Ishikawa (cell line): Measurements from ENCODE around the gene SH3RF3.

Experiments
- CEBPB ChIP-seq: IDR thresholded peaks from 2 replicates; pipeline ENCODE4 v1.6.1; 2012
- CREB1 ChIP-seq: IDR thresholded peaks from 2 replicates; pipeline ENCODE4 v1.6.1; 2012; ENCODE audit warnings: low read depth
- EGR1 ChIP-seq: IDR thresholded peaks from 2 replicates; pipeline ENCODE4 v1.6.1; 2012
- EP300 ChIP-seq: IDR thresholded peaks from 2 replicates; pipeline ENCODE4 v1.6.1; 2012; ENCODE audit warnings: borderline replicate concordance
- FOXM1 ChIP-seq: IDR thresholded peaks from 2 replicates; pipeline ENCODE4 v1.6.1; 2012; ENCODE audit warnings: low read depth, borderline replicate concordance
- NFIC ChIP-seq: IDR thresholded peaks from 2 replicates; pipeline ENCODE4 v1.6.1; 2012
- RAD21 ChIP-seq: IDR thresholded peaks from 2 replicates; pipeline ENCODE4 v1.6.1; 2012; ENCODE audit warnings: low read depth
- REST ChIP-seq: IDR thresholded peaks from 2 replicates; pipeline ENCODE4 v1.6.1; 2012; ENCODE audit warnings: low read depth, mild to moderate bottlenecking
- TAF1 ChIP-seq: IDR thresholded peaks from 2 replicates; pipeline ENCODE4 v1.6.1; 2012; ENCODE audit warnings: low read depth, mild to moderate bottlenecking
- TCF12 ChIP-seq: IDR thresholded peaks from 2 replicates; pipeline ENCODE4 v1.6.1; 2012; ENCODE audit warnings: low read depth
- TEAD4 ChIP-seq: IDR thresholded peaks from 2 replicates; pipeline ENCODE4 v1.6.1; 2012
- YY1 ChIP-seq: IDR thresholded peaks from 2 replicates; pipeline ENCODE4 v1.6.1; 2012; ENCODE audit warnings: low read depth
- ZBTB7A ChIP-seq: IDR thresholded peaks from 2 replicates; pipeline ENCODE4 v1.6.1; 2012; ENCODE audit warnings: low read depth
- TF ChIP-seq, protein P1 (sequence below): IDR thresholded peaks from 2 replicates; pipeline ENCODE4 v1.6.1; 2012
- TF ChIP-seq, protein P2 (sequence below): IDR thresholded peaks from 2 replicates; pipeline ENCODE4 v1.6.1; 2012

Gene SH3RF3

DNA sequence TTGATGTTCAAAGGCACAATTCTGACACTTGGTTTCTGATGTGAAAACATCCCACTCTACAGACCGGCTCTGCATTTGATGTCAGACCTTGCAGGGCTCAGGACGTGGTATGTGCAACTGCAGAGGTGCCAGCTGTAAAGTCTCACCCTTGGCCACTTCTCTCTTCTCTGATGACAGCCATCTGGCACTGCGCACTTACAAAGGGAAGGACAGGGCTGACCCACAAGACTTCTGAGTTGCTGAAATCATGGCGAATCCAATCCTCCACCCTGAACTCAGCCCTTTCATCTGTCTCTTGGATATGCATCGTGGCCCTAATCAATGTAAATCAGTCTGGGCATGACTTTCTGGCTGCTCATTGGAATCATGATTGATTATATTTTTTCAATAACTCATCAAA is 402.2 kb downstream of the SH3RF3 start:
- no peak for TF ChIP-seq ZBTB7A
- no peak for TF ChIP-seq FOXM1
- TF ChIP-seq EP300 = no peak
- TF ChIP-seq CREB1 = no peak

GRCh38 chr2:109531896-109532727 is 403.1 kb downstream of the SH3RF3 start:
- TF ChIP-seq NFIC (no peak), CEBPB (no peak), FOXM1 (no peak), YY1 (no peak), CREB1 (no peak)

DNA sequence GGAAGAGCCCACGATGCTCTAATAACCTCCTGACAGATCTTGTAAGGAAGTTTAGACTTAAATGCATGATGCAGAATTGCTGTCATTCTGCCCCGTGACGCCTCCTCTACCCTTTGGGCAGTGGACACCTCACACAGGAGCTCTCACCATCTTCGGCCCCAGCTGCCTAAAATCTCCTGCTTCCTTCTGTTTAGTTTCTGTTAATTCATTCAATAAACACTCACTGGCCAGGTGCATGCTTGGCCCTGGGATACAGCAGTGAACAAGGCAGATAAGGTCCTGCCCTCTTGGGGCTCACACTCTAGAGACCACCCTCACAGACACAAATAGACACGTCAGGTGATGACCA is 403.7 kb downstream of the SH3RF3 start:
- no peak for TF ChIP-seq TEAD4

GRCh38 chr2:109533823-109534222 is 404.8 kb downstream of the SH3RF3 start:
- TF ChIP-seq CEBPB = no peak
- TF ChIP-seq ZBTB7A = no peak
- no peak for TF ChIP-seq CREB1
- TF ChIP-seq TEAD4 = no peak
- no peak for TF ChIP-seq EGR1
- no peak for TF ChIP-seq TAF1
- TF ChIP-seq RAD21 = no peak
- no peak for TF ChIP-seq TCF12

- no peak for TF ChIP-seq TEAD4
- TF ChIP-seq, protein P1, sequence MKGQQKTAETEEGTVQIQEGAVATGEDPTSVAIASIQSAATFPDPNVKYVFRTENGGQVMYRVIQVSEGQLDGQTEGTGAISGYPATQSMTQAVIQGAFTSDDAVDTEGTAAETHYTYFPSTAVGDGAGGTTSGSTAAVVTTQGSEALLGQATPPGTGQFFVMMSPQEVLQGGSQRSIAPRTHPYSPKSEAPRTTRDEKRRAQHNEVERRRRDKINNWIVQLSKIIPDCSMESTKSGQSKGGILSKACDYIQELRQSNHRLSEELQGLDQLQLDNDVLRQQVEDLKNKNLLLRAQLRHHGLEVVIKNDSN = no peak
- TF ChIP-seq ZBTB7A = no peak
- no peak for TF ChIP-seq REST
- no peak for TF ChIP-seq CEBPB
- no peak for TF ChIP-seq TAF1
- TF ChIP-seq, protein P2, sequence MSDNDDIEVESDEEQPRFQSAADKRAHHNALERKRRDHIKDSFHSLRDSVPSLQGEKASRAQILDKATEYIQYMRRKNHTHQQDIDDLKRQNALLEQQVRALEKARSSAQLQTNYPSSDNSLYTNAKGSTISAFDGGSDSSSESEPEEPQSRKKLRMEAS = no peak
- no peak for TF ChIP-seq CREB1
- TF ChIP-seq NFIC = no peak
These were observed 406.4 kb downstream of the SH3RF3 start for GRCh38 chr2:109535217-109535946.

GRCh38 chr2:109537565-109538222 is 408.7 kb downstream of the SH3RF3 start:
- TF ChIP-seq TEAD4 = no peak
- TF ChIP-seq ZBTB7A = no peak
- TF ChIP-seq, protein P1 = no peak
- TF ChIP-seq YY1 = no peak
- no peak for TF ChIP-seq TAF1
- TF ChIP-seq RAD21 = no peak
- TF ChIP-seq EGR1 = no peak
- TF ChIP-seq CREB1 = no peak
- no peak for TF ChIP-seq TCF12

- TF ChIP-seq, protein P1 = no peak
- TF ChIP-seq TEAD4 = no peak
- no peak for TF ChIP-seq EGR1
These were observed 409.5 kb downstream of the SH3RF3 start for GRCh38 chr2:109538546-109538945.

GRCh38 chr2:109542384-109542783 is 413.4 kb downstream of the SH3RF3 start:
- TF ChIP-seq RAD21 (no peak), YY1 (no peak), CREB1 (no peak), REST (no peak), TAF1 (no peak), CEBPB (no peak), ZBTB7A (no peak), EGR1 (no peak), NFIC (no peak)
- TF ChIP-seq, protein P2 = no peak
